PC-3 (cell line): ENCODE results near the gene SPEM3. TPM values are rescaled to one million over a fixed set of nuclear protein-coding genes. Genes with fewer than 3 reads are reported as not detected.
A peak's percentile ranks its signal among the peaks of the same experiment; 100 is the strongest.

Experiments
- ATAC-seq: fragments of 200-7000 bp; cut with Tn5 transposase; 2 replicates; pipeline ENCODE4 v1.9.1; 2020; ENCODE audit warnings: mild to moderate bottlenecking, moderate library complexity
- BruUV-seq: library from RNA; stranded (reverse); fragments of 400-500 nt; replicated peaks from 2 replicates; lab custom pipeline; 2021; lab: Mats Ljungman, UMichigan
- CTCF ChIA-PET: fragments of 300-600 bp; sonication (Branson Sonifier 250); formaldehyde crosslinking; loops from one replicate; lab custom pipeline; 2022; ENCODE audit warnings: antibody characterized with exemption; lab: Charles Lee
- POLR2A ChIA-PET: fragments of 300-600 bp; sonication (Branson Sonifier 250); formaldehyde crosslinking; loops from one replicate; lab custom pipeline; 2022; ENCODE audit warnings: antibody characterized with exemption; ENCODE audit not compliant: unreplicated experiment; lab: Charles Lee
- DNase-seq: peaks from one replicate; pipeline ENCODE4 v3.0.0-alpha.2; 2015
- H2AFZ ChIP-seq: fragments of 300-600 bp; sonication (generic); 2 replicates; pipeline ENCODE4 v1.6.0; 2016; ENCODE audit warnings: antibody characterized with exemption, low read length
- H3F3A ChIP-seq: fragments of 300-600 bp; sonication (generic); one replicate; pipeline ENCODE4 v1.6.0; 2017; ENCODE audit warnings: antibody characterized with exemption, low read length, control low read depth, mild to moderate bottlenecking; ENCODE audit not compliant: unreplicated experiment
- H3K27ac ChIP-seq: fragments of 300-600 bp; sonication (generic); 2 replicates; pipeline ENCODE4 v1.5.1; 2016; ENCODE audit warnings: mild to moderate bottlenecking, low read length
- H3K27me3 ChIP-seq: fragments of 300-600 bp; sonication (generic); 2 replicates; pipeline ENCODE4 v1.6.1; 2016; ENCODE audit warnings: low read length, mixed read lengths
- H3K36me3 ChIP-seq: fragments of 300-600 bp; sonication (generic); 2 replicates; pipeline ENCODE4 v1.6.1; 2016; ENCODE audit warnings: low read depth, mixed run types, low read length, mixed read lengths
- H3K4me1 ChIP-seq: fragments of 300-600 bp; sonication (generic); 2 replicates; pipeline ENCODE4 v1.5.1; 2016; ENCODE audit warnings: low read length; ENCODE audit not compliant: insufficient read depth
- H3K4me2 ChIP-seq: fragments of 300-600 bp; sonication (generic); 2 replicates; pipeline ENCODE4 v1.6.0; 2016; ENCODE audit warnings: low read length
- H3K4me3 ChIP-seq: fragments of 300-600 bp; sonication (generic); 2 replicates; pipeline ENCODE4 v1.5.1; 2016; ENCODE audit warnings: mild to moderate bottlenecking, low read length, mixed read lengths
- H3K79me2 ChIP-seq: fragments of 300-600 bp; sonication (generic); 2 replicates; pipeline ENCODE4 v1.6.1; 2017; ENCODE audit warnings: low read length, mixed read lengths
- H3K9ac ChIP-seq: fragments of 300-600 bp; sonication (generic); 2 replicates; pipeline ENCODE4 v1.6.0; 2016; ENCODE audit warnings: mild to moderate bottlenecking, low read length
- H3K9me2 ChIP-seq: fragments of 300-600 bp; sonication (generic); replicated peaks from 2 replicates; pipeline ENCODE4 v1.6.1; 2016; ENCODE audit warnings: mixed run types, low read length, mixed read lengths
- H3K9me3 ChIP-seq: fragments of 300-600 bp; sonication (generic); 2 replicates; pipeline ENCODE4 v1.6.1; 2016; ENCODE audit warnings: low read length, mixed read lengths
- H4K20me1 ChIP-seq: fragments of 300-600 bp; sonication (generic); 2 replicates; pipeline ENCODE4 v1.6.1; 2016; ENCODE audit warnings: low read length, mixed read lengths
- CTCF ChIP-seq: fragments of 300-600 bp; sonication (generic); conservative IDR thresholded peaks from 2 replicates; pipeline ENCODE4 v1.5.1; 2017; ENCODE audit warnings: antibody characterized with exemption, low read depth, mild to moderate bottlenecking, low read length
- EZH2 ChIP-seq: fragments of 300-600 bp; sonication (generic); IDR thresholded peaks from one replicate; pipeline ENCODE4 v1.6.1; 2017; ENCODE audit warnings: antibody characterized with exemption, mild to moderate bottlenecking, low read length; ENCODE audit not compliant: unreplicated experiment
- EZH2phosphoT487 ChIP-seq: fragments of 300-600 bp; sonication (generic); IDR thresholded peaks from 2 replicates; pipeline ENCODE4 v1.6.1; 2018; ENCODE audit warnings: mild to moderate bottlenecking, antibody characterized with exemption, low read length, borderline replicate concordance
- intact Hi-C: fragments of 100-400 bp; cut with micrococcal nuclease; formaldehyde crosslinking; loops from 2 replicates; pipeline ENCODE4 v1.9.0; 2023
- total RNA-seq: library from RNA; depleted of rRNA; stranded (reverse); fragments of >200 nt; gene quantifications from 2 replicates; pipeline ENCODE4 v1.2.3, GENCODE V29; 2014

SPEM3 gene
- total RNA-seq, 1 experiment from 2014 or later: not detected

GRCh38 chr17:7440113-7440833 lies 11.6 kb downstream of the SPEM3 start:
- POLR2A ChIA-PET: interaction anchor here (0.7 kb wide), 1 partner anchor 247 kb away, joined by 5 read pairs; no protein-coding TSS in a partner anchor
- H3K27me3 ChIP-seq: no peaks in the 10 kb centered on the region
- CTCF ChIA-PET: interaction anchor here (0.5 kb wide), 1 partner anchor 14 kb away, joined by 3 read pairs; no protein-coding TSS in a partner anchor

GRCh38 chr17:7440834-7441195 lies 12.2 kb downstream of the SPEM3 start:
- Histone ChIP-seq H3K27me3 (no peaks in the 10 kb centered on the region), H3F3A (no peaks in the 10 kb centered on the region), H3K9me2 (no peaks in the 10 kb centered on the region), H3K36me3 (no peaks in the 10 kb centered on the region), H4K20me1 (no peaks in the 10 kb centered on the region), H3K79me2 (0 out of 2 replicates have a peak, but pooled peaks cover 5% of the 10 kb centered on the region), H3K9me3 (no peaks in the 10 kb centered on the region), H3K27ac (no peak overlapping the region), H3K4me3 (peak overlapping the region; percentile 74), H3K9ac (no peak overlapping the region), H3K4me2 (peak overlapping the region; percentile 98), H2AFZ (peak overlapping the region; percentile 81; the same call in 1 of the 2 replicates), H3K4me1 (peaks cover 4% of the 10 kb centered on the region; the same call in 1 of the 2 replicates)
- ATAC-seq (peak; percentile 30), DNase-seq (peak; percentile 36)
- no TSS peak for BruUV-seq
- CTCF ChIA-PET: no interaction called here
- POLR2A ChIA-PET: interaction anchor here (0.7 kb wide), 1 partner anchor 247 kb away, joined by 5 read pairs; no protein-coding TSS in a partner anchor
- TF ChIP-seq CTCF (no peak), EZH2phosphoT487 (no peak), EZH2 (no peak)
- intact Hi-C loops: no loop called here

More at GRCh38 chr17:7440113-7440833, 11.6 kb downstream of the SPEM3 start:
- no peaks in the 10 kb centered on the region for H3F3A ChIP-seq
- H3K4me1 ChIP-seq: peaks cover 4% of the 10 kb centered on the region; the same call in 1 of the 2 replicates
- H3K9me2 ChIP-seq: no peaks in the 10 kb centered on the region
- H3K4me3 ChIP-seq: peak overlapping the region; percentile 74
- H3K27ac ChIP-seq: no peak overlapping the region
- ATAC-seq (no peak), DNase-seq (peak; percentile 28)
- peak overlapping the region; percentile 48 for H3K9ac ChIP-seq
- BruUV-seq: no TSS peak
- no peak for TF ChIP-seq CTCF
- TF ChIP-seq EZH2phosphoT487: no peak
- no peak for TF ChIP-seq EZH2
- intact Hi-C loops: no loop called here
- H3K4me2 ChIP-seq: peak overlapping the region; percentile 98
- H3K36me3 ChIP-seq: no peaks in the 10 kb centered on the region
- peak overlapping the region; percentile 81 for H2AFZ ChIP-seq
- H3K79me2 ChIP-seq: 0 out of 2 replicates have a peak, but pooled peaks cover 5% of the 10 kb centered on the region
- H4K20me1 ChIP-seq: no peaks in the 10 kb centered on the region
- no peaks in the 10 kb centered on the region for H3K9me3 ChIP-seq

- H2AFZ ChIP-seq: no peak overlapping the region
- no peak overlapping the region for H3K4me3 ChIP-seq
- H3K27ac ChIP-seq: no peak overlapping the region
- no peak for DNase-seq
- no peaks in the 10 kb centered on the region for H4K20me1 ChIP-seq
- no peaks in the 10 kb centered on the region for H3K36me3 ChIP-seq
- H3F3A ChIP-seq: no peaks in the 10 kb centered on the region
- 0 out of 2 replicates have a peak, but pooled peaks cover 5% of the 10 kb centered on the region for H3K79me2 ChIP-seq
- ChIA-PET POLR2A (interaction anchor here (0.7 kb wide), 1 partner anchor 248 kb away, joined by 5 read pairs; no protein-coding TSS in a partner anchor), CTCF (no interaction called here)
- BruUV-seq: no TSS peak
- intact Hi-C loops: no loop called here
- H3K9ac ChIP-seq: no peak overlapping the region
- peaks cover 3% of the 10 kb centered on the region; the same call in 1 of the 2 replicates for H3K4me1 ChIP-seq
- peak overlapping the region; percentile 98; the same call in 1 of the 2 replicates for H3K4me2 ChIP-seq
- no peaks in the 10 kb centered on the region for H3K9me2 ChIP-seq
- no peaks in the 10 kb centered on the region for H3K9me3 ChIP-seq
- no peak for ATAC-seq
- no peaks in the 10 kb centered on the region for H3K27me3 ChIP-seq
- TF ChIP-seq CTCF (no peak), EZH2 (no peak), EZH2phosphoT487 (no peak)
Observed at GRCh38 chr17:7441266-7441665, 12.6 kb downstream of the SPEM3 start.
